ENCODE measurements around the gene MFGE8.

Gene MFGE8

GRCh38 chr15:88859550-88859949 lies 53.6 kb downstream of the MFGE8 start:
- no peak for DNase-seq
- H3K27me3 ChIP-seq = no peaks in the 10 kb centered on the region
- no peak overlapping the region for H3K27ac ChIP-seq
- H3K4me3 ChIP-seq = no peak overlapping the region
- intact Hi-C loops (cut with DNase I; ENCODE audit: low total_unique reads) = no loop called here
- no peak for TF ChIP-seq CTCF (IDR thresholded peaks at IDR 0.05)
- H3K36me3 ChIP-seq = peaks cover 14 to 56% (median 30%) of the 10 kb centered on the region in 3 donors
- H3K4me1 ChIP-seq = no peaks in the 10 kb centered on the region
- no peaks in the 10 kb centered on the region for H3K9me3 ChIP-seq

DNA sequence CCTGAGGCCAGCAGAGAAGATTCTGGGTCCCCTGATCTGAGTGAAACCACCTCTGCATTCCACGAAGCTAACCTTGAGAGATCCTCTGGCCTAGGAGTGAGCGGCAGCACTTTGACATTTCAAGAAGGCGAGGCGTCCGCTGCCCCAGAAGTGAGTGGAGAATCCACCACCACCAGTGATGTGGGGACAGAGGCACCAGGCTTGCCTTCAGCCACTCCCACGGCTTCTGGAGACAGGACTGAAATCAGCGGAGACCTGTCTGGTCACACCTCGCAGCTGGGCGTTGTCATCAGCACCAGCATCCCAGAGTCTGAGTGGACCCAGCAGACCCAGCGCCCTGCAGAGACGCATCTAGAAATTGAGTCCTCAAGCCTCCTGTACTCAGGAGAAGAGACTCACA lies 54.2 kb downstream of the MFGE8 start:
- H3K36me3 ChIP-seq = peaks cover 14 to 59% (median 36%) of the 10 kb centered on the region in 3 donors
- TF ChIP-seq CTCF (IDR thresholded peaks at IDR 0.05) = no peak
- intact Hi-C loops (cut with DNase I; ENCODE audit: low total_unique reads) = no loop called here
- no peak for DNase-seq
- no peaks in the 10 kb centered on the region for H3K4me1 ChIP-seq
- H3K27me3 ChIP-seq = no peaks in the 10 kb centered on the region
- no peaks in the 10 kb centered on the region for H3K9me3 ChIP-seq
- H3K27ac ChIP-seq = no peak overlapping the region
- H3K4me3 ChIP-seq = no peak overlapping the region

DNA sequence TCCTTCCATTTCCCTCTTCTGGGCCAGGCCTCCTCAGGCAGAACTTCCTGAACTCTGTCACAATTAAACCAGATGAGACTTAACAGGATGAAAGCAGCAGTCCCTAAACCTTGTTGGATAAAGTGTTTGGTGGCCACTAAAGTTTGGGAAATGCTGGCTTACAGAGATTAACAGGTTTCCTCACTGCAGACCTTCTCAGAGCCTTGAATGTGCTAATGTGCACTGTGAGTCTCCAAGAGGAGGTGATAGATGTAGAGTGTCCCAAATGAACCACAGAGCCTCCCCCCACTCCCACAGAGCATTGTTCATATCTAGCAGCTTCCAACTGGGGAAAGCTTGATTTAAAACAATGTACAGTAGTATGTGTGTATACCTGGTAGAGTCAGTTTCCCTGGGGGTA lies 60.7 kb downstream of the MFGE8 start:
- no peaks in the 10 kb centered on the region for H3K9me3 ChIP-seq
- peaks cover 0 to 73% (median 20%) of the 10 kb centered on the region in 3 donors for H3K36me3 ChIP-seq
- no peak overlapping the region for H3K4me3 ChIP-seq
- no peak overlapping the region for H3K27ac ChIP-seq
- H3K27me3 ChIP-seq = no peaks in the 10 kb centered on the region
- no peak for TF ChIP-seq CTCF (IDR thresholded peaks at IDR 0.05)
- no peak for DNase-seq
- no peaks in the 10 kb centered on the region for H3K4me1 ChIP-seq
- intact Hi-C loops (cut with DNase I; ENCODE audit: low total_unique reads) = no loop called here

DNA sequence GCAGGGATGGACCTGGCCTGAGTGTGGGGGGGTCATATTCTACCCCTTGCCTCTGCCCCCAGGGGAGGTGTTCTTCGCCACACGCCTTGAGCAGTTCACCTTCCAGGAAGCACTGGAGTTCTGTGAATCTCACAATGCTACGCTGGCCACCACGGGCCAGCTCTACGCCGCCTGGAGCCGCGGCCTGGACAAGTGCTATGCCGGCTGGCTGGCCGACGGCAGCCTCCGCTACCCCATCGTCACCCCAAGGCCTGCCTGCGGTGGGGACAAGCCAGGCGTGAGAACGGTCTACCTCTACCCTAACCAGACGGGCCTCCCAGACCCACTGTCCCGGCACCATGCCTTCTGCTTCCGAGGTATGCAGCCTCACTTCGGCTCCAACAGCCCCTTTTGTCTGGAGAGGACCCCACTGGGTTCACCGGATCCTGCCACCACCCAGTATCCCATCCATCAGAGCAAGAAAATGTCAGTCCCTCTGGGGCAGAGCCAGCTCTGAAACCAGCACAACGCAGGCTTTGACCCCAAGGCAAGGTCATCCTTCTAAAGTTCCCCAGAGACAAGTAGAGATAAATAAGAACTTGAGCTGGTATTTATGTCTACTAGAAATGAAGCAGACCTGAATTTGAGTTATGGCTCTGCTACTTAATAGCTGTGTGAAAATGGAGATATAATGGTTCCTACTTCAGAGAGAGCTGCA lies 63.7 kb downstream of the MFGE8 start:
- no peak for TF ChIP-seq CTCF (IDR thresholded peaks at IDR 0.05)
- no peak overlapping the region for H3K4me3 ChIP-seq
- intact Hi-C loops (cut with DNase I; ENCODE audit: low total_unique reads) = no loop called here
- H3K27ac ChIP-seq = no peak overlapping the region
- H3K4me1 ChIP-seq = no peaks in the 10 kb centered on the region
- H3K36me3 ChIP-seq = peaks cover 0 to 89% (median 10%) of the 10 kb centered on the region in 3 donors
- H3K27me3 ChIP-seq = no peaks in the 10 kb centered on the region
- H3K9me3 ChIP-seq = no peaks in the 10 kb centered on the region
- no peak for DNase-seq
